Measurements from ENCODE around the gene ABCA10. TPM values are rescaled to one million over a fixed set of nuclear protein-coding genes. Genes with fewer than 3 reads are reported as not detected.
"Not testable (repeated sequence)": the region's sequence is repeated elsewhere in the genome, so short reads cannot be mapped to it uniquely, and the experiment has no call there.

The ABCA10 gene
- total RNA-seq, 2 donors from 2014 or later = 1.2 to 2.6 TPM

- Mint-ChIP-seq H3K27ac (peak overlapping the region; percentile 34), H3K27me3 (no peaks in the 10 kb centered on the region), H3K36me3 (ENCODE audit: low read depth) (peaks cover 2% of the 10 kb centered on the region), H3K4me1 (peaks cover 2% of the 10 kb centered on the region), H3K4me3 (no peak overlapping the region)
- H3K9me3 ChIP-seq (ENCODE audit: control insufficient read depth, low read length, poor library complexity, severe bottlenecking) = no peaks in the 10 kb centered on the region
- DNase-seq (no peak), ATAC-seq (no peak)
Observed at GRCh38 chr17:69175262-69175624, 53.4 kb downstream of the ABCA10 start.

GRCh38 chr17:69173118-69173517, 55.5 kb downstream of the ABCA10 start:
- no peaks in the 10 kb centered on the region for H3K4me1 Mint-ChIP-seq
- no peak overlapping the region for H3K27ac Mint-ChIP-seq
- ATAC-seq = no peak
- no peak overlapping the region for H3K4me3 Mint-ChIP-seq
- peaks cover 2% of the 10 kb centered on the region for H3K36me3 Mint-ChIP-seq (ENCODE audit: low read depth)
- no peak for DNase-seq
- H3K9me3 ChIP-seq (ENCODE audit: control insufficient read depth, low read length, poor library complexity, severe bottlenecking) = no peaks in the 10 kb centered on the region
- no peaks in the 10 kb centered on the region for H3K27me3 Mint-ChIP-seq

- Mint-ChIP-seq H3K4me1 (no peaks in the 10 kb centered on the region), H3K36me3 (ENCODE audit: low read depth) (peaks cover 6% of the 10 kb centered on the region), H3K27me3 (no peaks in the 10 kb centered on the region), H3K27ac (no peak overlapping the region), H3K4me3 (no peak overlapping the region)
- no peak for DNase-seq
- no peak for ATAC-seq
- no peaks in the 10 kb centered on the region for H3K9me3 ChIP-seq (ENCODE audit: control insufficient read depth, low read length, poor library complexity, severe bottlenecking)
Observed at GRCh38 chr17:69170377-69170776, 58.2 kb downstream of the ABCA10 start.

- not testable (repeated sequence) for H3K4me3 Mint-ChIP-seq; H3K27me3 Mint-ChIP-seq; H3K4me1 Mint-ChIP-seq; H3K36me3 Mint-ChIP-seq (ENCODE audit: low read depth); ATAC-seq; DNase-seq; H3K9me3 ChIP-seq (ENCODE audit: control insufficient read depth, low read length, poor library complexity, severe bottlenecking); H3K27ac Mint-ChIP-seq
Observed at GRCh38 chr17:69168642-69169041, 60.0 kb downstream of the ABCA10 start.

- DNase-seq (no peak), ATAC-seq (no peak)
- Mint-ChIP-seq H3K27me3 (no peaks in the 10 kb centered on the region), H3K4me1 (no peaks in the 10 kb centered on the region), H3K36me3 (ENCODE audit: low read depth) (peaks cover 4% of the 10 kb centered on the region), H3K4me3 (no peak overlapping the region), H3K27ac (no peak overlapping the region)
- H3K9me3 ChIP-seq (ENCODE audit: control insufficient read depth, low read length, poor library complexity, severe bottlenecking) = no peaks in the 10 kb centered on the region
Observed at GRCh38 chr17:69166957-69167356, 61.7 kb downstream of the ABCA10 start.

GRCh38 chr17:69164206-69164605, 64.4 kb downstream of the ABCA10 start:
- Mint-ChIP-seq H3K4me1 (no peaks in the 10 kb centered on the region), H3K36me3 (ENCODE audit: low read depth) (peaks cover 4% of the 10 kb centered on the region), H3K4me3 (no peak overlapping the region), H3K27me3 (no peaks in the 10 kb centered on the region), H3K27ac (no peak overlapping the region)
- ATAC-seq (no peak), DNase-seq (no peak)
- H3K9me3 ChIP-seq (ENCODE audit: control insufficient read depth, low read length, poor library complexity, severe bottlenecking) = no peaks in the 10 kb centered on the region

GRCh38 chr17:69159418-69159817, 69.2 kb downstream of the ABCA10 start:
- ATAC-seq = no peak
- H3K27ac Mint-ChIP-seq = no peak overlapping the region
- H3K4me1 Mint-ChIP-seq = no peaks in the 10 kb centered on the region
- no peaks in the 10 kb centered on the region for H3K9me3 ChIP-seq (ENCODE audit: control insufficient read depth, low read length, poor library complexity, severe bottlenecking)
- H3K36me3 Mint-ChIP-seq (ENCODE audit: low read depth) = peaks cover 5% of the 10 kb centered on the region
- no peaks in the 10 kb centered on the region for H3K27me3 Mint-ChIP-seq
- DNase-seq = no peak
- H3K4me3 Mint-ChIP-seq = no peak overlapping the region

GRCh38 chr17:69154267-69154666, 74.4 kb downstream of the ABCA10 start:
- no peaks in the 10 kb centered on the region for H3K27me3 Mint-ChIP-seq
- H3K4me1 Mint-ChIP-seq = no peaks in the 10 kb centered on the region
- DNase-seq (no peak), ATAC-seq (no peak)
- H3K4me3 Mint-ChIP-seq = no peak overlapping the region
- no peaks in the 10 kb centered on the region for H3K9me3 ChIP-seq (ENCODE audit: control insufficient read depth, low read length, poor library complexity, severe bottlenecking)
- H3K27ac Mint-ChIP-seq = no peak overlapping the region
- H3K36me3 Mint-ChIP-seq (ENCODE audit: low read depth) = peaks cover 14% of the 10 kb centered on the region

- H3K27ac Mint-ChIP-seq = no peak overlapping the region
- ATAC-seq = no peak
- H3K36me3 Mint-ChIP-seq (ENCODE audit: low read depth) = peaks cover 11% of the 10 kb centered on the region
- DNase-seq = no peak
- H3K27me3 Mint-ChIP-seq = no peaks in the 10 kb centered on the region
- no peaks in the 10 kb centered on the region for H3K9me3 ChIP-seq (ENCODE audit: control insufficient read depth, low read length, poor library complexity, severe bottlenecking)
- H3K4me1 Mint-ChIP-seq = no peaks in the 10 kb centered on the region
- H3K4me3 Mint-ChIP-seq = no peak overlapping the region
Observed at GRCh38 chr17:69150333-69150732, 78.3 kb downstream of the ABCA10 start.

- no peak overlapping the region for H3K4me3 Mint-ChIP-seq
- peaks cover 11% of the 10 kb centered on the region for H3K36me3 Mint-ChIP-seq (ENCODE audit: low read depth)
- no peak overlapping the region for H3K27ac Mint-ChIP-seq
- DNase-seq = no peak
- ATAC-seq = no peak
- H3K4me1 Mint-ChIP-seq = no peaks in the 10 kb centered on the region
- no peaks in the 10 kb centered on the region for H3K9me3 ChIP-seq (ENCODE audit: control insufficient read depth, low read length, poor library complexity, severe bottlenecking)
- H3K27me3 Mint-ChIP-seq = no peaks in the 10 kb centered on the region
Observed at GRCh38 chr17:69147460-69147859, 81.2 kb downstream of the ABCA10 start.

GRCh38 chr17:69144331-69145255, 84.0 kb downstream of the ABCA10 start:
- H3K27me3 Mint-ChIP-seq = no peaks in the 10 kb centered on the region
- no peaks in the 10 kb centered on the region for H3K9me3 ChIP-seq (ENCODE audit: control insufficient read depth, low read length, poor library complexity, severe bottlenecking)
- ATAC-seq = no peak
- no peak for DNase-seq
- H3K4me3 Mint-ChIP-seq = peak overlapping the region; percentile 37
- H3K27ac Mint-ChIP-seq = no peak overlapping the region
- peaks cover 2% of the 10 kb centered on the region for H3K4me1 Mint-ChIP-seq
- peaks cover 4% of the 10 kb centered on the region for H3K36me3 Mint-ChIP-seq (ENCODE audit: low read depth)

GRCh38 chr17:69143683-69144231, 84.9 kb downstream of the ABCA10 start:
- Mint-ChIP-seq H3K4me1 (peaks cover 2% of the 10 kb centered on the region), H3K27me3 (no peaks in the 10 kb centered on the region)
- ATAC-seq = no peak

GRCh38 chr17:69143151-69143550, 85.5 kb downstream of the ABCA10 start:
- peaks cover 2% of the 10 kb centered on the region for H3K36me3 Mint-ChIP-seq (ENCODE audit: low read depth)
- no peaks in the 10 kb centered on the region for H3K27me3 Mint-ChIP-seq
- no peak overlapping the region for H3K27ac Mint-ChIP-seq
- H3K4me3 Mint-ChIP-seq = no peak overlapping the region
- ATAC-seq (no peak), DNase-seq (no peak)
- no peaks in the 10 kb centered on the region for H3K9me3 ChIP-seq (ENCODE audit: control insufficient read depth, low read length, poor library complexity, severe bottlenecking)
- peaks cover 2% of the 10 kb centered on the region for H3K4me1 Mint-ChIP-seq

More at GRCh38 chr17:69143683-69144231, 84.9 kb downstream of the ABCA10 start:
- H3K4me3 Mint-ChIP-seq = no peak overlapping the region
- H3K36me3 Mint-ChIP-seq (ENCODE audit: low read depth) = peaks cover 2% of the 10 kb centered on the region
- H3K9me3 ChIP-seq (ENCODE audit: control insufficient read depth, low read length, poor library complexity, severe bottlenecking) = no peaks in the 10 kb centered on the region
- no peak for DNase-seq
- H3K27ac Mint-ChIP-seq = no peak overlapping the region
